ENCODE data around the gene REST.

REST gene

GRCh38 chr4:56979421-56980072 lies 71.8 kb downstream of the REST start:
- peak; percentile 41 for DNase-seq

GRCh38 chr4:56981795-56982201 lies 74.1 kb downstream of the REST start:
- no peak for DNase-seq

- DNase-seq, result no peak
These were observed 78.5 kb downstream of the REST start for GRCh38 chr4:56986192-56986591.

GRCh38 chr4:56986952-56987351 lies 79.3 kb downstream of the REST start:
- DNase-seq, result no peak

- no peak for DNase-seq
These were observed 82.6 kb downstream of the REST start for GRCh38 chr4:56990109-56990905.

GRCh38 chr4:56995525-56995924 lies 87.8 kb downstream of the REST start:
- no peak for DNase-seq

- no peak for DNase-seq
These were observed 92.1 kb downstream of the REST start for GRCh38 chr4:56999751-57000150.

GRCh38 chr4:57013543-57014120 lies 105.9 kb downstream of the REST start:
- DNase-seq, result no peak

Data from CD4-positive, alpha-beta T cell treated with Interleukin-4 for 4 hours (primary cell).